Measurements from ENCODE around the gene PTBP1.
"Not testable (repeated sequence)": the region's sequence is repeated elsewhere in the genome, so short reads cannot be mapped to it uniquely, and the experiment has no call there.

Gene PTBP1

DNA sequence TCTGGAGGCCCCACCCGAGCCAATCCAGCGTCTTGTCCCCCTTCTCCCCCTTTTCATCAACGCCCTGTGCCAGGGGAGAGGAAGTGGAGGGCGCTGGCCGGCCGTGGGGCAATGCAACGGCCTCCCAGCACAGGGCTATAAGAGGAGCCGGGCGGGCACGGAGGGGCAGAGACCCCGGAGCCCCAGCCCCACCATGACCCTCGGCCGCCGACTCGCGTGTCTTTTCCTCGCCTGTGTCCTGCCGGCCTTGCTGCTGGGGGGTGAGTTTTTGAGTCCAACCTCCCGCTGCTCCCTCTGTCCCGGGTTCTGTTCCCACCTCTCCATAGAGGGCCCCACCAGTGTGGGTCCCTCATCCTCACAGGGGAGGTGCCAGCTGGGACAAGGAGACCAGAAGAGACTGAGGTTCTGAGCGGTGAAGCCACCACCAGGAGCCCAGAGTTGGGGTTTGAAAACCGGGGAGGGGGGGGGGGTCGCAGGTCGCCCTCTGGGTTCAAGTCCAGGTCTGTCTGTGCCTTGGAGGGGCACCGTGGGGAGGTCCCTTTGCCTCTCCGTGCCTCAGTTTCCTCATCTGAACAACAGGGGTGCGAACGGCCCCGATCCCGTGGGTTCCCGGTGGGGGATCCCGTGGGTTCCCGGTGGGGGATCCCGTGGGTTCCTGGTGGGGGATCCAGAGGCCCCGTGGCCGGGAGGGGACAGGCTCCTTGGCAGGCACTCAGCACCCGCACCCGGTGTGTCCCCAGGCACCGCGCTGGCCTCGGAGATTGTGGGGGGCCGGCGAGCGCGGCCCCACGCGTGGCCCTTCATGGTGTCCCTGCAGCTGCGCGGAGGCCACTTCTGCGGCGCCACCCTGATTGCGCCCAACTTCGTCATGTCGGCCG, 55.1 kb downstream of the PTBP1 start, which contains the start of gene ELANE:
Gene ELANE, plus strand, starts transcription at position 168 of the 878 bp plus-strand sequence. Its CDS starts 26 bp downstream, at position 194.
- Histone ChIP-seq H4K20me1 (ENCODE audit: low read depth, low read length) (no peaks in the 10 kb centered on the region), H3F3A (ENCODE audit: insufficient read depth) (no peaks in the 10 kb centered on the region), H3K9me2 (replicated peaks; ENCODE audit: insufficient read depth, low read length) (no peaks in the 10 kb centered on the region), H2AFZ (ENCODE audit: low read depth, low read length, severe bottlenecking) (no peak within 1 kb of the TSS), H3K4me2 (ENCODE audit: low read depth, low read length, poor library complexity, severe bottlenecking) (no peak within 1 kb of the TSS), H3K9me3 (ENCODE audit: insufficient read depth, low read length) (no peaks in the 10 kb centered on the region), H3K9ac (ENCODE audit: low read length) (no peak within 1 kb of the TSS), H3K36me3 (ENCODE audit: low read length) (no peaks in the 10 kb centered on the region), H3K4me3 (ENCODE audit: insufficient read depth, low read length, poor library complexity, severe bottlenecking) (no peak within 1 kb of the TSS), H3K27me3 (ENCODE audit: low read length) (no peaks in the 10 kb centered on the region), H3K79me2 (ENCODE audit: insufficient read depth, low read length) (no peaks in the 10 kb centered on the region), H3K27ac (ENCODE audit: low read depth, low read length) (no peak within 1 kb of the TSS)
- no peak for TF ChIP-seq EZH2phosphoT487 (conservative IDR thresholded peaks at IDR 0.05; ENCODE audit: low read length)
- TF ChIP-seq, protein P1, sequence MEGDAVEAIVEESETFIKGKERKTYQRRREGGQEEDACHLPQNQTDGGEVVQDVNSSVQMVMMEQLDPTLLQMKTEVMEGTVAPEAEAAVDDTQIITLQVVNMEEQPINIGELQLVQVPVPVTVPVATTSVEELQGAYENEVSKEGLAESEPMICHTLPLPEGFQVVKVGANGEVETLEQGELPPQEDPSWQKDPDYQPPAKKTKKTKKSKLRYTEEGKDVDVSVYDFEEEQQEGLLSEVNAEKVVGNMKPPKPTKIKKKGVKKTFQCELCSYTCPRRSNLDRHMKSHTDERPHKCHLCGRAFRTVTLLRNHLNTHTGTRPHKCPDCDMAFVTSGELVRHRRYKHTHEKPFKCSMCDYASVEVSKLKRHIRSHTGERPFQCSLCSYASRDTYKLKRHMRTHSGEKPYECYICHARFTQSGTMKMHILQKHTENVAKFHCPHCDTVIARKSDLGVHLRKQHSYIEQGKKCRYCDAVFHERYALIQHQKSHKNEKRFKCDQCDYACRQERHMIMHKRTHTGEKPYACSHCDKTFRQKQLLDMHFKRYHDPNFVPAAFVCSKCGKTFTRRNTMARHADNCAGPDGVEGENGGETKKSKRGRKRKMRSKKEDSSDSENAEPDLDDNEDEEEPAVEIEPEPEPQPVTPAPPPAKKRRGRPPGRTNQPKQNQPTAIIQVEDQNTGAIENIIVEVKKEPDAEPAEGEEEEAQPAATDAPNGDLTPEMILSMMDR (IDR thresholded peaks at IDR 0.05; ENCODE audit: insufficient read depth, low read length, poor library complexity, severe bottlenecking): no peak

- no peaks in the 10 kb centered on the region for H3K9me3 ChIP-seq (ENCODE audit: insufficient read depth, low read length)
- H3K9ac ChIP-seq (ENCODE audit: low read length): no peak overlapping the region
- no peak overlapping the region for H3K4me2 ChIP-seq (ENCODE audit: low read depth, low read length, poor library complexity, severe bottlenecking)
- H3K27ac ChIP-seq (ENCODE audit: low read depth, low read length): no peak overlapping the region
- H3K9me2 ChIP-seq (replicated peaks; ENCODE audit: insufficient read depth, low read length): no peaks in the 10 kb centered on the region
- no peak overlapping the region for H3K4me3 ChIP-seq (ENCODE audit: insufficient read depth, low read length, poor library complexity, severe bottlenecking)
- H3K79me2 ChIP-seq (ENCODE audit: insufficient read depth, low read length): no peaks in the 10 kb centered on the region
- no peak overlapping the region for H2AFZ ChIP-seq (ENCODE audit: low read depth, low read length, severe bottlenecking)
- TF ChIP-seq, protein P1 (IDR thresholded peaks at IDR 0.05; ENCODE audit: insufficient read depth, low read length, poor library complexity, severe bottlenecking): no peak
- TF ChIP-seq EZH2phosphoT487 (conservative IDR thresholded peaks at IDR 0.05; ENCODE audit: low read length): no peak
- no peaks in the 10 kb centered on the region for H3K36me3 ChIP-seq (ENCODE audit: low read length)
- no peaks in the 10 kb centered on the region for H3F3A ChIP-seq (ENCODE audit: insufficient read depth)
- H3K27me3 ChIP-seq (ENCODE audit: low read length): no peaks in the 10 kb centered on the region
- H4K20me1 ChIP-seq (ENCODE audit: low read depth, low read length): no peaks in the 10 kb centered on the region
Observed at GRCh38 chr19:853014-853585, 55.8 kb downstream of the PTBP1 start.

- H3K4me3 ChIP-seq (ENCODE audit: insufficient read depth, low read length, poor library complexity, severe bottlenecking); H3K79me2 ChIP-seq (ENCODE audit: insufficient read depth, low read length); H3F3A ChIP-seq (ENCODE audit: insufficient read depth); H3K4me2 ChIP-seq (ENCODE audit: low read depth, low read length, poor library complexity, severe bottlenecking); H3K9me2 ChIP-seq (replicated peaks; ENCODE audit: insufficient read depth, low read length); H2AFZ ChIP-seq (ENCODE audit: low read depth, low read length, severe bottlenecking); H4K20me1 ChIP-seq (ENCODE audit: low read depth, low read length); H3K27me3 ChIP-seq (ENCODE audit: low read length); H3K36me3 ChIP-seq (ENCODE audit: low read length); H3K27ac ChIP-seq (ENCODE audit: low read depth, low read length); H3K9ac ChIP-seq (ENCODE audit: low read length); H3K9me3 ChIP-seq (ENCODE audit: insufficient read depth, low read length): not testable (repeated sequence)
Observed at GRCh38 chr19:853614-854220, 56.5 kb downstream of the PTBP1 start.

All from SU-DHL-6 (cell line).